GM19463 (cell line): ENCODE data around the gene MCUB.
"Not testable (repeated sequence)": the region's sequence is repeated elsewhere in the genome, so short reads cannot be mapped to it uniquely, and the experiment has no call there.

Experiments used
- ATAC-seq: cut with Tn5 transposase; IDR thresholded peaks from one replicate; pipeline ENCODE4 v1.9.1; 2021; ENCODE audit warnings: mild to moderate bottlenecking, moderate library complexity; ENCODE audit not compliant: unreplicated experiment

Gene MCUB

DNA sequence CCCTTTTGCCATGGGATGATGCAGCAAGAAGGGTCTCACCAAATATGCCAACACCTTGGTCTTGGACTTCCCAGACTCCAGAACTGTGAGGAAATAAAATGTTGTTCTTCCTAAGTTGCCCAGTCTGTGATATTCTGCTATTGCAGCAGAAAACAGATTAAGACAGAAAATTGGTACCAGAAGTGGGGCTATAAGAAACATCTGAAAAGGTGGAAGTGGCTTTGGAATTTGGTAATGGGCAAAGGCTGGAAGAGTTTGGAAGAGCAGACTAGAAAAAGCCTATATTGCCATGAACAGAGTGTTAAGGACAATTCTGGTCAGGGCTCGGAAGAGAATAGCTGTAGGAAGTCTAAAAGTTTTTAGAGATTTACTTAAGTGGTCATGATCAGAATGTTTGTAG lies 115.8 kb downstream of the MCUB start:
- ATAC-seq, result no peak

- no peak for ATAC-seq
These were observed 116.8 kb downstream of the MCUB start for GRCh38 chr4:109676886-109677285.

DNA sequence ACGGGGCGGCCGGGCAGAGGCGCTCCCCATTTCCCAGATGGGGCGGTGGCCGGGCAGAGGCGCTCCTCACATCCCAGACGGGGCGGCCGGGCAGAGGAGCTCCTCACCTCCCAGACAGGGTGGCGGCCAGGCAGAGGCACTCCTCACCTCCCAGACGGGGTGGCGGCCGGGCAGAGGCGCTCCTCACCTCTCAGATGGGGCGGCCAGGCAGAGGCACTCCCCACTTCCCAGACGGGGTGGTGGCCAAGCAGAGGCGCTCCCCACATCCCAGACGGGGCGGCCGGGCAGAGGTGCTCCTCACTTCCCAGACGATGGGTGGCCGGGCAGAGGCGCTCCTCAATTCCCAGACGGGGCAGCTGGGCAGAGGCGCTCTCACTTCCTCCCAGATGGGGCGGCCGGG lies 118.4 kb downstream of the MCUB start:
- not testable (repeated sequence) for ATAC-seq

DNA sequence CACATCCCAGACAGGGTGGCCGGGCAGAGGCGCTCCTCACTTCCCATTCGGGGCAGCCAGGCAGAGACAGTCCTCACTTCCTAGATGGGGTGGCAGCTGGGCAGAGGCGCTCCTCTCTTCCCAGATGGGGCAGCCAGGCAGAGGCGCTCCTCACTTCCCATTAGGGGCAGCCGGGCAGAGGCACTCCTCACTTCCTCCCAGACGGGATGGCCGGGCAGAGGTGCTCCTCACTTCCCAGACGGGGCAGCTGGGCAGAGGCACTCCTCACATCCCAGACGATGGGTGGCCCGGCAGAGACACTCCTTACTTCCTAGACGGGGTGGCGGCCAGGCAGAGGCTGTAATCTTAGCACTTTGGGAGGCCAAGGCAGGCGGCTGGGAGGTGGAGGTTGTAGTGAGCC lies 118.9 kb downstream of the MCUB start:
- not testable (repeated sequence) for ATAC-seq

DNA sequence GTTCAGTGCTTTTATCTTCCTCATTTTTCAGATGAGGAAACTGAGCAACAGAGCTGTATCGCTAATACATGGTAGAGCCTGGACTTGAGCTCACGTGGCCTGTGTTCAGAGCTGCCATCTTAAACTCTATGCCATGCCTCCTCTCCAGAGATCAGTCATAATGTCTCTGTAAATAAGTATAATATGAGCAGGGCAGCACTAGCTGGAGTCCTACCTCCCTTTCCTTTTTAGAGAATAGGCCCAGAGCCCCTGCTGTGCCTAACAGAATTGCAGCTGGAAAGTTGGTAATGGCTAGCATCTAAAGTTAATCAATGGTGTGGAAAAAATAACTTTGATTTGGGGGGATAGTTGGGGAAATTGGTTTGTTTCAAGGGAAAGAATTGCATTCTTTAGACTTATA lies 122.8 kb downstream of the MCUB start:
- no peak for ATAC-seq

DNA sequence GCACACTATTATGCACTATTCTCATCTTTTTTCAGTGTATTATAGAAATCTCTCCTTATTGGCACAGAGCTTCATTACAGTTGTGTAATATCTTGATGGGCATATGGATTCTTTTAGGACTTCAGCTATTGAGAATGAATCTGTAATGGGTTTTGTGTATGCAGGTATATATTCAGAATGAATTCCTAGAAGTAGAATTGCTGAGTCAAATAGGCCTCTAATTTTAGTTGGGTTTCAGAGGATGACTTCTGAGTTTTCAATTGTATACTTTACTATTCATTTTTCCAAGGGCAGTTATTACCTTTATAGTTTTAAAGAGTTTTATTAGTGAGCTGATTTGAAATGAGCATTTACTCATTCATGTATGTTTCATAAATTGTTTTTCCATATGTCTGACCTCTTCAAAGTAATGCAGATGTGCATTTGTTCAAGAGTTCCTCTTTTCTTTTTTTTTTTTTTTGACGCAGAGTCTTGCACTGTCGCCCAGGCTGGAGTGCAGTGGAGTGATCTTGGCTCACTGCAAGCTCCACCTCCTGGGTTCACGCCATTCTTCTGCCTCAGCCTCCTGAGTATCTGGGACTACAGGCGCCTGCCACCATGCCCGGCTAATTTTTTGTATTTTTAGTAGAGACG lies 123.7 kb downstream of the MCUB start:
- no peak for ATAC-seq

GRCh38 chr4:109684727-109685126 lies 124.7 kb downstream of the MCUB start:
- no peak for ATAC-seq

DNA sequence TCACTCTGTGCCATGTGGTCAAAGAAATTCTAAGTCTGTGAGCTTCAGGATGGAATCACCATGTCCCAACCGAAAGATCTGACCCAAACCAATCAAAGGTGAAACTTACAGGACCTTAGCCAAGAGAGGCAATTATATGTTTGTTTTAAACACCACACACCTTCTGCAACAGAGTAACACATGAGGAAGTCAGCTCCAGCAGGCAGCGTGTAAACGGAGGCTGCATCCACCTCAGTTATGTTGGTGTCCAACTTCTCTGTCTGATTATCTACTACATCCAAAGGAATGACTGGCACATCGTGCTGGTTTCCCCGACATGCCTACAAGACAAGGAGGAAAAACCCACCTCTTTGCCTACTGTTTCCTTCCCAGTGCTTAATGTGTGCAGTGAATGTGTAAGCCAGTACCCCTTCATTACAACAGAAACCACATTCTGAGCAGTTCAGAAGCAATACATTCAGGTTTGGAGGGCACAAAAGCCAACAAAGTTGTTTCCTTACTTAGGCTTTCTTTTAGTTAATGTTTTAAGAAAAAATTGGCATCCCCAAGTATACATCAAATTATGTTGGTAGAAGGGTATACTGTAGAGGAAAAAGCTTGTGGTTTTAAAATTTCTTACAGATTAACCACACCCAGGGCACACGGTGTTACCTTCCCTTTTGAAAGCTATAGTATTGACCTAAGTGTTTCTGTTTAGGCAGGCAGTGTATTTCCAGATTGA lies 130.8 kb downstream of the MCUB start:
- ATAC-seq, result peak; percentile 93

- peak; percentile 8 for ATAC-seq
These were observed 131.4 kb downstream of the MCUB start for GRCh38 chr4:109691411-109691920.

GRCh38 chr4:109698656-109699055 lies 138.6 kb downstream of the MCUB start:
- no peak for ATAC-seq

GRCh38 chr4:109699553-109700225 lies 139.6 kb downstream of the MCUB start:
- no peak for ATAC-seq

DNA sequence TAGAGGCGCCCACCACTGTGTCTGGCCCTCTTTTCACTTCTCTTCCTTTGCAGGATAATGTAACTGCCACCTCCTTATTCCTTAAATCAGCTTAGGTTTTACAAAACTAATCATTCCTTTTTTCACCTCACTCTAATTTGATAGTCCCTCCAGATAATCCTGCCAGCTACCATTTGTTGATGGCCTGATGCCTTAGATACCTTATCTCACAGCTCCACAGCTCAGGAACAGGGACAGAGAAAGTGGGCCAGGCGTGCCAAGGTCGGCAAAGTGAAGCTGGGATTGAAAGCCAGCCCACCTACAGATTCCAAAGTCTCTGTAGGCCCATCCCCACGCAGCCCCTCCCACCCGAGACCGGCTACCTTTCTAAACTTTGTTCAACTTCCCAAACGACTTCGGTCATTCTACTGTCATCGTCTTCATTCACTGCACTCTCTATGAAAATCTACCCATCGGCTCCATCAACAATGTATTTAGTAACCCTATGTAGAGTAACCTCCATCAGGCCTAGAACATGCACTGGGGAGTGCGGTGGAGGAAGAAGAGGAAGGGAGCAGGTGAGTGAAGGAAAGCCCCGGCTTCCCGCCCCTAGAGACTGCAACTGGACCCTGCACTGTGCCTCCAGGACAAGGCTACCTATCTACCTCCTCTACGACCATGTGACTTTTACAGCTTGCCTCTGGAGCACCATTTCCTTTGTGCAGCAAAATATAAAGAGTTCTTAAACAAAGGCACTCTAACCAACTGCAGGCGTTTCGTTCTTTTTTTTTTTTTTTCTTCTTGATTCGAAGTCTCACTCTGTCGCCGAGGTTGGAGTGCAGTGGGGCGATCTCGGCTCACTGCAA lies 141.7 kb downstream of the MCUB start:
- ATAC-seq, result no peak

DNA sequence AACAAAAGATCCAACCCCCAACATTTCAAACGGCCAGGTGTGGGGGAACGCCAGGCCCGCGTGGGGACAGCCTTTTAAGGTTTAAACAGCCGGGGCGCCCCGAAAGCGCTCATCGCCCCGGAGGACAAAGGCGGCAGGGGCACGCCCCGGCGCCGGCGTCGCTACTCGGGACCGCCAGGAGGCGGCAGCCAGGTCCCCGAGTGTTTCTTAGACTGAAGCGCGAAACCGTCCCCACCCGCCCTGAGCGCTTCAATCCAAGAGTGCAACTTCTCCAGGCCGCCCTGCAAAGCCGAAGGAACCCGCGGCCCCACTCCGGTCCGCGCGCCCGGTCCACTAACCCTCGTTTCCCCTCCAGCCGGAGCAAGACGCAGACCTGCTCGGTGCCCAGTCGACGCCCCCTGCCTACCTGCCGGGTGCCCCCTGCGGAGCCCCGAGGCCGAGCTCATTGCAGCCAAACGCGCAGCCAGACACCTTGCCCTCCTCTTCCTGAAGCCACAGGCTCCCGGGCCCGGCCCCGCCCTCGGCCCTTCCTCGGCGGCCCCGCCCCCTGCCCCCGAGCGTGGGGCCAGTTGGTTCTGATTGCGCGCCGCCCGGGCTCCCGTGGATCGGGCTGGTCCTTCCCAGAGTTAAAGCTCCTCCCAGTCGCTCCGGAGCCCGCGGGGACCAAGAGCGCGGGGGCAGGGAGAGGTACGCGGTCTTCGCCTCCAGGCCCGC lies 143.1 kb downstream of the MCUB start, which contains the start of gene CASP6:
Gene CASP6 (minus strand): TSS at position 496 of the 714 bp plus-strand sequence. CDS start 50 bp downstream, at position 446.
- ATAC-seq, result peak; percentile 67

DNA sequence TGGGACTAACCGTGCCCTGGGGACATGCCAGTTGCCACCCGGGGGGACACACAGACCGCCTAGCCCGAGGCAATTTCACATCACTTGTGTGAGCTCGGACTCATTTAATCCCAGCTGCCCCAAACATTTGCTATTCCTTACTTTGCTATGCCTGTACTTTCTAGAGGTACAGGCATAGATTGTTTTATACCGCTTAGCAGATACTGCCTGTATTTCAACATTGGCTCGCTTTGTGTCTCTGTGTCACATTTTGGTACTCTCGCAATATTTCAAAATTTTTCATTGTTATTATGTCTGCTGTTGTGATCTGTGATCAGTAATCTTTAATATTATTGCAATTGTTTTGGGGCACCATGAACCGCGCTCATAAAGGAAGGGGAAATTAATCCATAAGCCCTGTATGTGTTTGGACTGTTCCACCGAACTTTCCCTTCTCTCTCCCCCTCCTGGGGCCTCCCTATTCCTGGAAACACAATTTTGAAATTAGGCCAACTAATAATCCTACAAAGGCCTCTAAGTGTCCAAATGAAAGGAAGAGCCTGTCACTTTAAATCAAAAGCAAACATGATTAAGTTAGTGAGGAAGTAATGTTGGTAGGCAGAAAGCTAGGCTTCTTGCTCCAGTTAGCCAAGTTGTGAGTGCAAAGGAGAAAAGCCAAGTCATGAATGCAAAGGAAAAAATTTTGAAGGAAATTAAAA lies 143.8 kb downstream of the MCUB start:
- no peak for ATAC-seq

- ATAC-seq, result no peak
These were observed 148.4 kb downstream of the MCUB start for GRCh38 chr4:109708435-109708834.

DNA sequence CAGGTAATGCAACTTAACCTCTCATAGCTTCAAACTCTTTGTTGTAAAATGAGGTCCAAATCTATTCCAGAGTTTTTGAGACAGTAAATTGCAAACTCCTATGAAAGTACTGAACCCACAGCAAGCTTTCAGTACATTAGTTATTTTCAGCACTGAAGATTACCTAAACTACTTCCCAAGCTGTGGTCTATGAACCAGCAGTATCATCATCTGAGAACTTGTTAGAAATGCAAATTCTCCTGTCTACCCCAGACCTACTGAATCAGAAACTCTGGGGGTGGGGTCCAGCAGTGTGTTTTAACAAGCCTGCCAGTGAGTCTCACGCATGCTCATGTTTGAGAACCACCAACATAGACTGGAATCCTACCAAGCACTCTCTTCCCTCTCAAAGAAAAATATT lies 148.9 kb downstream of the MCUB start:
- peak; percentile 96 for ATAC-seq

DNA sequence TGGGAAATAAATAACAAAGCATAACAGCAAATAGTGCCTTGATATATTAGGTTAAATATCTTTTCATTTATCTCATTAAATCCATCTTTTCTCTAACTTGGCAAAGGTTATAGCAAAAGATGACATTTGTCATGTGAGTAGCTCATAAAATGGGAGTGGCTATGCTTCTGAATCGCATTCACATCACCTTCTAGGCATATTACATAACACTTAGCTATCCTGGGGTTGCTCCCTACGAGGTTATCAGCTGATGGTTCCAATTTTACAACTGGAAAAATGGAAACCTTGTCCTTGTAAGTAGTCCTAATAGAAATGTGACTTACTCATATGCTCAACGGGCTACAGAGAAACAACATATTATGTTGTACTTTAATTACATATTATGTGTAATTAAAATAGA lies 153.5 kb downstream of the MCUB start:
- ATAC-seq, result no peak

DNA sequence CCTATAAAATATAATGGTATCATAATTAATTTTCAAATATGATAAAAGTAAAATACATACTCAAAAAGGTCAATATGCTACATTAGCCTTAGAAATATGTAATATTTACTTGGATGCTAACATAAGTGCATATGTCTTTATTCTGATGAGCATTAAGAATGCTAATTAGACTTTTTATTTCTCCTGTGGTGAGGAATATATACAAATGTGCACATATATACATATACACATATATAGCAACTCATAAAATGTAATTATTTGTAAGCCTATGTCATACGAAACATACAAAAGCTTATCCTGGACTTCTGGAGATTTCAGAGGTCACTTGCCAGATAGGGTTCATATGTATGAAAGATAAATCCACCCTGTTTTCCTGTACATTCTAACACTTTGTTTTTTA lies 158.7 kb downstream of the MCUB start:
- ATAC-seq, result no peak

GRCh38 chr4:109719604-109720003 lies 159.6 kb downstream of the MCUB start:
- ATAC-seq, result no peak

DNA sequence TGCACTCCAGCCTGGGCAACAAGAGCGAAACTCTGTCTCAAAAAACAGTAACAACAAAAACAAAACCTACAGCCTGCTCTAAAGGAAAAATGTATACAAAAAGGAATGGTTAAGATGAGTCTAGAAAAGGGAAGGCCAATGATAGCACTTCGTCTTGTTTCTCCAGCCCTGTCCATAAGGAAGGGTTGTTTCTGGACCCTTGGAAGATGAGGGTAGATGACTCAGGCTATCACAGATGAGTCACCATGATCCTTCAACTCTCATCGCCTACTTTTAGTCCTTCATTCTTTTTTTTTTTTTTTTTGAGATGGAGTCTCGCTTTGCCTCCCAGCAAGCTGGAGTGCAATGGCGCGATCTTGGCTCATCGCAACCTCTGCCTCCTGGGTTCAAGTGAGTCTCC lies 161.0 kb downstream of the MCUB start:
- ATAC-seq, result no peak
